ENCODE measurements around the gene PREP.

PREP gene

DNA sequence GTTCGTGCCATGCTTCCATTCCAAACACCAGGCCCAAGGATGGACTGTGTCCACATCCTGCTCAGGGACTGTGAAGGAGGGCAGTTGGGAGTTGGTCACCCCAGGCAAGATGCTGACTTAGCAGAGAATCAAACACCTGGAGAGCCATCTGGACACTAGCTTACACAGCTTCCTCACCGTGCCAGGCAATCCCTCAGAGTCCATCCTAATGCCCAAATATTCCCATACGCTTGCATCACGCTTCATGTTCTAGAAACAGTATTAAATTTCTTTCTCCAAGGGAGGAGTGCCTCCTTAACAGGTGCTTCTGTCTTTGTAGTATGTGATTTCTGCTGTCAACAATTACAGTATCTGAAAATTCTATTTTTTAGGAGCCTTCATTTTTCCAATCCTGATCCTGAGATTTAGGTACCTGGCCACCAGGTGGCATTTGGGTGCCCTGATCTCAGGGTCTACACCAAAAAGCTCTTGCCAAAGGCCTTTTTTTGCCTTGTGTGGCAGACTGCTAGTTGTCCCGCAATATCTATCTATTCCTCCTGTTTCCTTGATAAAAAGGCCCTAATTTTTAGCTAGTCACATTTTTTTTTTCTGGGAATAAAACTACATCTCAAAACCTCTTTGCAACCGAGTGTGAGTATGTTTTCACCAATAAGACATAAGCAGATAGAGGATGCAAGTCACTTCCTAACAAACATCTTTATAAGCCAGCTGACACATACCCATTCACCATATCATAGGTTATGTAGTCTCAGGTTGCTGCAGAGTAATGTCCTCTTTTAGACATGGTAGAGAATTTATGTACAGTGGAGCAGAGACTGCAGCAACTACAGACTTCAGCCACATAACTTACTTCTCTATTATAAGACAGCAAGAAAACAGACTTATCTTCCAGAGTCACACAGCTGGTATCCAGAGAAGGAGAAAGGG is 85.0 kb downstream of the PREP start:
- Histone ChIP-seq H3K4me1 (ENCODE audit: control insufficient read depth, insufficient read depth, low read length) (peaks cover 6% of the 10 kb centered on the region), H3K27me3 (ENCODE audit: control insufficient read depth, insufficient read depth, low read length, poor library complexity, severe bottlenecking) (no peaks in the 10 kb centered on the region), H3K27ac (ENCODE audit: insufficient read depth, low read depth, low read length, poor library complexity, severe bottlenecking) (no peak overlapping the region), H3K4me3 (ENCODE audit: insufficient read depth, low read depth, low read length) (no peak overlapping the region), H3K36me3 (ENCODE audit: control insufficient read depth, insufficient read depth, low read length) (peaks cover 8% of the 10 kb centered on the region), H3K9me3 (ENCODE audit: control insufficient read depth, low read length) (no peaks in the 10 kb centered on the region)
- 93 to 95% methylated on average over 6 of the region's 6 CpGs for WGBS, 2 experiments

- Histone ChIP-seq H3K4me1 (ENCODE audit: control insufficient read depth, insufficient read depth, low read length) (peaks cover 6% of the 10 kb centered on the region), H3K27ac (ENCODE audit: insufficient read depth, low read depth, low read length, poor library complexity, severe bottlenecking) (no peak overlapping the region), H3K4me3 (ENCODE audit: insufficient read depth, low read depth, low read length) (no peak overlapping the region), H3K36me3 (ENCODE audit: control insufficient read depth, insufficient read depth, low read length) (no peaks in the 10 kb centered on the region), H3K9me3 (ENCODE audit: control insufficient read depth, low read length) (no peaks in the 10 kb centered on the region), H3K27me3 (ENCODE audit: control insufficient read depth, insufficient read depth, low read length, poor library complexity, severe bottlenecking) (no peaks in the 10 kb centered on the region)
- WGBS, 2 experiments = 78 to 81% methylated on average over 4 of the region's 4 CpGs
Measured at GRCh38 chr6:105313211-105313610, 89.7 kb downstream of the PREP start.

GRCh38 chr6:105310947-105311346 is 91.9 kb downstream of the PREP start:
- Histone ChIP-seq H3K27me3 (ENCODE audit: control insufficient read depth, insufficient read depth, low read length, poor library complexity, severe bottlenecking) (no peaks in the 10 kb centered on the region), H3K27ac (ENCODE audit: insufficient read depth, low read depth, low read length, poor library complexity, severe bottlenecking) (no peak overlapping the region), H3K9me3 (ENCODE audit: control insufficient read depth, low read length) (no peaks in the 10 kb centered on the region), H3K4me1 (ENCODE audit: control insufficient read depth, insufficient read depth, low read length) (peaks cover 6% of the 10 kb centered on the region), H3K4me3 (ENCODE audit: insufficient read depth, low read depth, low read length) (no peak overlapping the region), H3K36me3 (ENCODE audit: control insufficient read depth, insufficient read depth, low read length) (no peaks in the 10 kb centered on the region)
- 91% methylated on average over 3 of the region's 3 CpGs for WGBS, 2 experiments

- 69 to 77% methylated on average over 1 of the region's 1 CpG for WGBS, 2 experiments
Measured at GRCh38 chr6:105310371-105310770, 92.5 kb downstream of the PREP start.

DNA sequence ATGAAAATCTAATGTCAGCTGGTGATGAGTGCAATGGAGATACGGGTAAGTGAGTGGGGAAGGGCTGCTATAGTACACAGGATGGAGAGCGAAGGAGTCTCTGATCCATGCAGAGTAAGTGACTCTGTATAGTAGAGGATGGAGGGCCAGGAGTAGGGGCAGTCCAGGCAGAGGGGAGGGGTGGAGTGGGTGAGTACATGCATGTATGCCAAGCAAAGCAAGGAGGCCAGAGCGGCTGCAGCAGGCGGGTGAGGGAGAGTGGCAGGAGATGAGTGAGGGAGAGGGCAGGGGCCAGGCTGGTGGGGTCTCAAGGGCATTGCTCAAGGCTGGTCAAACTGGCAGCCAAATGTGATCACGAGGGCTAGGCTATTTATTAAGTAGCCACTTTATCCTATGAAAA is 94.0 kb downstream of the PREP start:
- no peak overlapping the region for H3K4me3 ChIP-seq (ENCODE audit: insufficient read depth, low read depth, low read length)
- no peak overlapping the region for H3K27ac ChIP-seq (ENCODE audit: insufficient read depth, low read depth, low read length, poor library complexity, severe bottlenecking)
- peaks cover 6% of the 10 kb centered on the region for H3K4me1 ChIP-seq (ENCODE audit: control insufficient read depth, insufficient read depth, low read length)
- no peaks in the 10 kb centered on the region for H3K27me3 ChIP-seq (ENCODE audit: control insufficient read depth, insufficient read depth, low read length, poor library complexity, severe bottlenecking)
- 91 to 95% methylated on average over 5 of the region's 5 CpGs for WGBS, 2 experiments
- no peaks in the 10 kb centered on the region for H3K36me3 ChIP-seq (ENCODE audit: control insufficient read depth, insufficient read depth, low read length)
- no peaks in the 10 kb centered on the region for H3K9me3 ChIP-seq (ENCODE audit: control insufficient read depth, low read length)

More at GRCh38 chr6:105310371-105310770, 92.5 kb downstream of the PREP start:
- Histone ChIP-seq H3K27ac (ENCODE audit: insufficient read depth, low read depth, low read length, poor library complexity, severe bottlenecking) (no peak overlapping the region), H3K9me3 (ENCODE audit: control insufficient read depth, low read length) (no peaks in the 10 kb centered on the region), H3K4me3 (ENCODE audit: insufficient read depth, low read depth, low read length) (no peak overlapping the region), H3K27me3 (ENCODE audit: control insufficient read depth, insufficient read depth, low read length, poor library complexity, severe bottlenecking) (no peaks in the 10 kb centered on the region), H3K4me1 (ENCODE audit: control insufficient read depth, insufficient read depth, low read length) (peaks cover 6% of the 10 kb centered on the region), H3K36me3 (ENCODE audit: control insufficient read depth, insufficient read depth, low read length) (no peaks in the 10 kb centered on the region)

DNA sequence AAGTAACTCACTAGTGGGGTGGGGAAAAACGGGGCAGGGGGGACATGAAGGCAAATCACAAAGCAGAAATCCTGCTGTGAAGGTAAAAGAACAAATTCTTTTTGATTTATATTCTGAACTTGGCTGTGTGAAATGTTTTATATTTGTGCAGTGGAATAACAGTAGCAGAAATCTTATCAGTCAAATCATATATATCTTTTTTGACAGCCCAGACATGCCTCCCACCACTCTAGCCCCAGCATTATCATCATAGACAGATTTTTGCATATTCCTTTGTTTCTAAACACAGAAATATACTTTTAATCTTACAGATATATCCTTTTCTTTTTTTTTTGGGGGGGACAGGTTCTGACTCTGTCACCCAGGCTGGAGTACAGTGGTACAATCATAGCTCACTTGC is 97.4 kb downstream of the PREP start:
- Histone ChIP-seq H3K4me1 (ENCODE audit: control insufficient read depth, insufficient read depth, low read length) (no peaks in the 10 kb centered on the region), H3K36me3 (ENCODE audit: control insufficient read depth, insufficient read depth, low read length) (no peaks in the 10 kb centered on the region), H3K4me3 (ENCODE audit: insufficient read depth, low read depth, low read length) (no peak overlapping the region), H3K27me3 (ENCODE audit: control insufficient read depth, insufficient read depth, low read length, poor library complexity, severe bottlenecking) (no peaks in the 10 kb centered on the region), H3K27ac (ENCODE audit: insufficient read depth, low read depth, low read length, poor library complexity, severe bottlenecking) (no peak overlapping the region), H3K9me3 (ENCODE audit: control insufficient read depth, low read length) (no peaks in the 10 kb centered on the region)
- WGBS, 2 experiments = 84 to 94% methylated on average over 1 of the region's 1 CpG

GRCh38 chr6:105304825-105305224 is 98.1 kb downstream of the PREP start:
- no peaks in the 10 kb centered on the region for H3K27me3 ChIP-seq (ENCODE audit: control insufficient read depth, insufficient read depth, low read length, poor library complexity, severe bottlenecking)
- H3K9me3 ChIP-seq (ENCODE audit: control insufficient read depth, low read length) = no peaks in the 10 kb centered on the region
- no peaks in the 10 kb centered on the region for H3K36me3 ChIP-seq (ENCODE audit: control insufficient read depth, insufficient read depth, low read length)
- H3K4me1 ChIP-seq (ENCODE audit: control insufficient read depth, insufficient read depth, low read length) = no peaks in the 10 kb centered on the region
- H3K27ac ChIP-seq (ENCODE audit: insufficient read depth, low read depth, low read length, poor library complexity, severe bottlenecking) = no peak overlapping the region
- H3K4me3 ChIP-seq (ENCODE audit: insufficient read depth, low read depth, low read length) = no peak overlapping the region

DNA sequence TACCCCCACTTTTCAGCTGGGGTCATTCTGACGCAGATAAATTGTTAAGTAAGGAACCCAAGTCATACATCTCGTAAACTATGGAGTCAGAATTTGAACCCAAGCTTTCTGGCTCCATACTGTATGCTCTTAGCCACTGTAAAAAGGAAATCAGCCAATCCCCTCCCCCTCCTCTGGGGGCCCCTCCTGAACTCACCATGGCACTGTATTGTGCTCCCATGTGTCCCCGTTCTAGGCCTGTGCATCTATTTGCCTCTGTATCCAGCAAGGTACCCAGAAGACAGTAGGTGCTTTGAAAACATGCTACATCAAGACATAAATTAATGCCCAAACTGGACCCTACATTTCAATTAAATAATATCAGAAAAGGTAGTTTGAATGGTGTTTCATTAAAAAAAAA is 98.5 kb downstream of the PREP start:
- Histone ChIP-seq H3K27ac (ENCODE audit: insufficient read depth, low read depth, low read length, poor library complexity, severe bottlenecking) (no peak overlapping the region), H3K36me3 (ENCODE audit: control insufficient read depth, insufficient read depth, low read length) (no peaks in the 10 kb centered on the region), H3K27me3 (ENCODE audit: control insufficient read depth, insufficient read depth, low read length, poor library complexity, severe bottlenecking) (no peaks in the 10 kb centered on the region), H3K4me3 (ENCODE audit: insufficient read depth, low read depth, low read length) (no peak overlapping the region), H3K4me1 (ENCODE audit: control insufficient read depth, insufficient read depth, low read length) (no peaks in the 10 kb centered on the region), H3K9me3 (ENCODE audit: control insufficient read depth, low read length) (no peaks in the 10 kb centered on the region)
- 86 to 94% methylated on average over 3 of the region's 3 CpGs for WGBS, 2 experiments

DNA sequence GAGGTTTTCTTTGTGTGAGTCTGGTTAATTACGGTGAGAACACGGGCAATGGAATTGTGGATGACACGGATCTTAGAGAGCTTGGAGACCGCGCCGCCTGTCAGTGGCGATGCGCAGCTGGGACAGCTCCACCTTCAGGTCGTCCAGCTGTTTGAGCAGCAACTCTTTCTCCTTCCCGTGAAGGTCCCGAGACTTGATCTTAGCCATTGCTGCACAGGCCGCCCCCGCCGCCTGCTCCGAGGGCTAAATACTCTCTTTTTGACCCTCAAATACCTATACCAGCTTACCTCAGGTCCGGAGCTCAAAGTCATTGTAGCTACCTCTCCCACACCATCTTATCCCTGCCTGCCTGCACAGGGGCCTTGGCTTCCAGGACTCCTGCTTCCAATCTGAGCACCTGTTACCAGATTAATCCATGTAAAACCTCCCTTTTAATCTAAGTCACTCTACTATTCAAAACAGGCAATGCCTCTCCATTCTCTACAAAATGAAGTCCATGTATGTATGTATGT is 100.2 kb downstream of the PREP start:
- Histone ChIP-seq H3K27ac (ENCODE audit: insufficient read depth, low read depth, low read length, poor library complexity, severe bottlenecking) (no peak overlapping the region), H3K4me1 (ENCODE audit: control insufficient read depth, insufficient read depth, low read length) (no peaks in the 10 kb centered on the region), H3K4me3 (ENCODE audit: insufficient read depth, low read depth, low read length) (no peak overlapping the region), H3K36me3 (ENCODE audit: control insufficient read depth, insufficient read depth, low read length) (no peaks in the 10 kb centered on the region), H3K27me3 (ENCODE audit: control insufficient read depth, insufficient read depth, low read length, poor library complexity, severe bottlenecking) (no peaks in the 10 kb centered on the region), H3K9me3 (ENCODE audit: control insufficient read depth, low read length) (no peaks in the 10 kb centered on the region)
- 92 to 94% methylated on average over 16 of the region's 16 CpGs for whole genome bisulfite sequencing, 2 experiments

DNA sequence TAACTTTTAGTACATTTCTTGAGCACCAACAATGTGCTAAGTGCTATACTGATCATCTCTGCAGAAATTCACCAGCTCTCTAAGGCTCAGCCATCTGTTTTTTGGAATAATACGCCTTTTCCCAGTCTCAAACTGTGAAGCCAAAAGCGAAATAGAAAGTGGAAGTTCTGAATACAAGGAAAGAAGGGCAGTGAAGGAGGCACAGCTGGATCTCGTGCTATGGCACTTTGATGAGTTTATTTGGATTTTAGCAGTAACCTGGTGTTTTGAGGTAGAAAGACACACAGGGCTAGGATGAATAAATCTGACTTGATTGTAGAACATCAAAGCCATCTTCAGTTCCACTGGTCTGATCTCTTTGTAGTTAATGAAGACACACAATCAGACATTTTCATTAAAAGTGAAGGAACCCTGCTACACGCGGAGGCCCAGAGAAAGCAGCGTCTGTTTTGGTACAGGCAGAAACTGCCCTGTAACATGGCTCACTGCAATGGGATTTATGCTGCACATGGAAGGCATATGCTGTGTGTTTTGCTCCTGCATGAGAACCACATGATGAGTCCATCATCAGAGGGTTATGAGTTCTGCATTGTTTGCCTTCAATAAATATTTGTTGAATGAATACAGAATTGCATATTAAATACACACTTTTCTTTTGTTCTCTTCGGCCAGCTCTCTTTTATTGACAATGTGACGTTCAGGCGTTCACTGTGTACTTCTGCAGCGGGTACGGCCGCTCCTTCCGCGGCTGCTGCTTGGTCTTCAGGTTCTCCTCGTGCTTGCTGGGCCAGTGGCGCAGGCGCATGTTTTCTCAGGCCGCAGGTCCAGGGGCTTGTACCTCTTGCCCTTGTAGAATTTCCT is 100.9 kb downstream of the PREP start:
- Histone ChIP-seq H3K4me1 (ENCODE audit: control insufficient read depth, insufficient read depth, low read length) (no peaks in the 10 kb centered on the region), H3K4me3 (ENCODE audit: insufficient read depth, low read depth, low read length) (no peak overlapping the region), H3K27ac (ENCODE audit: insufficient read depth, low read depth, low read length, poor library complexity, severe bottlenecking) (no peak overlapping the region), H3K36me3 (ENCODE audit: control insufficient read depth, insufficient read depth, low read length) (no peaks in the 10 kb centered on the region), H3K27me3 (ENCODE audit: control insufficient read depth, insufficient read depth, low read length, poor library complexity, severe bottlenecking) (no peaks in the 10 kb centered on the region), H3K9me3 (ENCODE audit: control insufficient read depth, low read length) (no peaks in the 10 kb centered on the region)
- 95 to 97% methylated on average over 18 of the region's 18 CpGs for WGBS, 2 experiments

All from ectodermal cell (in vitro differentiated cells).